Neural cell (in vitro differentiated cells): ENCODE data around the gene C1orf105. TPM values are rescaled to one million over a fixed set of nuclear protein-coding genes. Genes with fewer than 3 reads are reported as not detected.

Experiments used
- H2AFZ ChIP-seq: fragments of 200-600, 300-800 bp; sonication (generic), shearing (Covaris generic); 2 replicates; pipeline ENCODE4 v1.6.0; 2014; ENCODE audit warnings: low read depth, mild to moderate bottlenecking, antibody characterized with exemption, low read length, moderate library complexity
- H3F3A ChIP-seq: fragments of 200-600 bp; shearing (Covaris generic); 2 replicates; pipeline ENCODE4 v1.6.1; 2016; ENCODE audit warnings: mild to moderate bottlenecking, moderate library complexity, mixed read lengths, antibody characterized with exemption, low read length; ENCODE audit not compliant: insufficient read depth, poor library complexity, severe bottlenecking
- H3K27ac ChIP-seq: fragments of 200-600, 300-800 bp; sonication (generic), shearing (Covaris generic); 2 replicates; pipeline ENCODE4 v1.5.1; 2014; ENCODE audit warnings: mild to moderate bottlenecking, low read length, moderate library complexity
- H3K27me3 ChIP-seq: fragments of 300-800, 200-600 bp; sonication (generic), shearing (Covaris generic); 2 replicates; pipeline ENCODE4 v1.6.0; 2014; ENCODE audit warnings: mild to moderate bottlenecking, low read depth, low read length, moderate library complexity; ENCODE audit not compliant: insufficient read depth
- H3K36me3 ChIP-seq: fragments of 300-800, 200-600 bp; sonication (generic), shearing (Covaris generic); 2 replicates; pipeline ENCODE4 v1.5.1; 2014; ENCODE audit warnings: mild to moderate bottlenecking, antibody characterized with exemption, low read length, moderate library complexity; ENCODE audit not compliant: insufficient read depth
- H3K4me2 ChIP-seq: fragments of 300-800, 200-600 bp; sonication (generic), shearing (Covaris generic); 2 replicates; pipeline ENCODE4 v1.6.0; 2014; ENCODE audit warnings: mild to moderate bottlenecking, low read length
- H3K4me3 ChIP-seq: fragments of 300-800, 200-600 bp; sonication (generic), shearing (Covaris generic); 2 replicates; pipeline ENCODE4 v1.5.1; 2014; ENCODE audit warnings: mild to moderate bottlenecking, low read length, moderate library complexity
- H3K79me2 ChIP-seq: fragments of 200-600 bp; shearing (Covaris generic); replicated peaks from 2 replicates; pipeline ENCODE4 v1.6.0; 2014; ENCODE audit warnings: mild to moderate bottlenecking, low read length, moderate library complexity; ENCODE audit not compliant: insufficient read depth
- H3K9ac ChIP-seq: fragments of 300-800, 200-600 bp; sonication (generic), shearing (Covaris generic); 2 replicates; pipeline ENCODE4 v1.6.1; 2016; ENCODE audit warnings: mild to moderate bottlenecking, low read length, mixed read lengths
- H3K9me2 ChIP-seq: fragments of 200-600 bp; shearing (Covaris generic); 2 replicates; pipeline ENCODE4 v1.6.1; 2016; ENCODE audit warnings: mild to moderate bottlenecking, low read length, mixed read lengths; ENCODE audit not compliant: insufficient read depth
- H3K9me3 ChIP-seq: fragments of 200-600, 300-800 bp; sonication (generic), shearing (Covaris generic); 2 replicates; pipeline ENCODE4 v1.6.1; 2016; ENCODE audit warnings: mild to moderate bottlenecking, mixed run types, low read length, moderate library complexity, mixed read lengths
- H4K20me1 ChIP-seq: fragments of 200-600 bp; shearing (Covaris generic); 2 replicates; pipeline ENCODE4 v1.6.1; 2016; ENCODE audit warnings: mild to moderate bottlenecking, mixed run types; ENCODE audit not compliant: insufficient read depth
- EP300 ChIP-seq: fragments of 450-650 bp; conservative IDR thresholded peaks from 2 replicates; pipeline ENCODE4 v1.6.1; 2014; ENCODE audit warnings: antibody characterized with exemption, mild to moderate bottlenecking, moderate library complexity; ENCODE audit not compliant: poor library complexity, severe bottlenecking
- EZH2 ChIP-seq: fragments of 200-600, 300-800 bp; shearing (Covaris generic), sonication (generic); IDR thresholded peaks from 2 replicates; pipeline ENCODE4 v1.6.1; 2014; ENCODE audit warnings: antibody characterized with exemption, low read length, borderline replicate concordance, mild to moderate bottlenecking; ENCODE audit not compliant: insufficient read depth, poor library complexity, severe bottlenecking
- MXI1 ChIP-seq: fragments of 450-650 bp; conservative IDR thresholded peaks from 2 replicates; pipeline ENCODE4 v1.6.1; 2014; ENCODE audit warnings: antibody characterized with exemption, mild to moderate bottlenecking; ENCODE audit not compliant: poor library complexity, severe bottlenecking
- POLR2AphosphoS5 ChIP-seq: IDR thresholded peaks from 2 replicates; pipeline ENCODE4 v1.6.1; 2012
- RAD21 ChIP-seq: fragments of 450-650 bp; conservative IDR thresholded peaks from 2 replicates; pipeline ENCODE4 v1.6.1; 2014; ENCODE audit warnings: antibody characterized with exemption, mild to moderate bottlenecking, moderate library complexity
- REST ChIP-seq: IDR thresholded peaks from 2 replicates; pipeline ENCODE4 v1.6.1; 2012; ENCODE audit warnings: borderline replicate concordance
- SMC3 ChIP-seq: fragments of 450-650 bp; conservative IDR thresholded peaks from 2 replicates; pipeline ENCODE4 v1.6.1; 2014; ENCODE audit warnings: antibody characterized with exemption, mild to moderate bottlenecking, moderate library complexity; ENCODE audit not compliant: poor library complexity
- TAF1 ChIP-seq: IDR thresholded peaks from 2 replicates; pipeline ENCODE4 v1.6.1; 2012; ENCODE audit warnings: low read depth
- polyA plus RNA-seq: library from polyadenylated mRNA; depleted of rRNA; stranded (reverse); fragments of >200 nt; gene quantifications from 2 replicates; pipeline ENCODE4 v1.2.3, GENCODE V29; 2014
- TF ChIP-seq, protein P1 (sequence below): fragments of 450-650 bp; IDR thresholded peaks from 2 replicates; pipeline ENCODE4 v1.5.1; 2014; ENCODE audit warnings: antibody characterized with exemption, mild to moderate bottlenecking, moderate library complexity; ENCODE audit not compliant: poor library complexity, severe bottlenecking

The C1orf105 gene
- polyA plus RNA-seq, 1 donor from 2014 or later: not detected

GRCh38 chr1:172469717-172470116 is 49.2 kb downstream of the C1orf105 start:
- H3K9me3 ChIP-seq: no peaks in the 10 kb centered on the region
- H3F3A ChIP-seq: no peaks in the 10 kb centered on the region
- no peak overlapping the region for H2AFZ ChIP-seq
- TF ChIP-seq TAF1 (no peak), POLR2AphosphoS5 (no peak), EP300 (no peak), MXI1 (no peak), REST (no peak), RAD21 (no peak), EZH2 (no peak)
- TF ChIP-seq, protein P1, sequence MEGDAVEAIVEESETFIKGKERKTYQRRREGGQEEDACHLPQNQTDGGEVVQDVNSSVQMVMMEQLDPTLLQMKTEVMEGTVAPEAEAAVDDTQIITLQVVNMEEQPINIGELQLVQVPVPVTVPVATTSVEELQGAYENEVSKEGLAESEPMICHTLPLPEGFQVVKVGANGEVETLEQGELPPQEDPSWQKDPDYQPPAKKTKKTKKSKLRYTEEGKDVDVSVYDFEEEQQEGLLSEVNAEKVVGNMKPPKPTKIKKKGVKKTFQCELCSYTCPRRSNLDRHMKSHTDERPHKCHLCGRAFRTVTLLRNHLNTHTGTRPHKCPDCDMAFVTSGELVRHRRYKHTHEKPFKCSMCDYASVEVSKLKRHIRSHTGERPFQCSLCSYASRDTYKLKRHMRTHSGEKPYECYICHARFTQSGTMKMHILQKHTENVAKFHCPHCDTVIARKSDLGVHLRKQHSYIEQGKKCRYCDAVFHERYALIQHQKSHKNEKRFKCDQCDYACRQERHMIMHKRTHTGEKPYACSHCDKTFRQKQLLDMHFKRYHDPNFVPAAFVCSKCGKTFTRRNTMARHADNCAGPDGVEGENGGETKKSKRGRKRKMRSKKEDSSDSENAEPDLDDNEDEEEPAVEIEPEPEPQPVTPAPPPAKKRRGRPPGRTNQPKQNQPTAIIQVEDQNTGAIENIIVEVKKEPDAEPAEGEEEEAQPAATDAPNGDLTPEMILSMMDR: no peak
- no peak overlapping the region for H3K4me2 ChIP-seq
- H3K27me3 ChIP-seq: no peaks in the 10 kb centered on the region
- no peaks in the 10 kb centered on the region for H3K9me2 ChIP-seq
- no peaks in the 10 kb centered on the region for H3K79me2 ChIP-seq
- no peak overlapping the region for H3K27ac ChIP-seq
- no peaks in the 10 kb centered on the region for H4K20me1 ChIP-seq
- no peak overlapping the region for H3K9ac ChIP-seq
- H3K4me3 ChIP-seq: no peak overlapping the region
- H3K36me3 ChIP-seq: no peaks in the 10 kb centered on the region

GRCh38 chr1:172470149-172470548 is 49.7 kb downstream of the C1orf105 start:
- H3K9ac ChIP-seq: no peak overlapping the region
- H3K27ac ChIP-seq: no peak overlapping the region
- no peaks in the 10 kb centered on the region for H3K79me2 ChIP-seq
- no peaks in the 10 kb centered on the region for H3K27me3 ChIP-seq
- H3K4me3 ChIP-seq: no peak overlapping the region
- H4K20me1 ChIP-seq: no peaks in the 10 kb centered on the region
- TF ChIP-seq RAD21 (no peak), TAF1 (no peak), MXI1 (no peak), POLR2AphosphoS5 (no peak), EZH2 (no peak), REST (no peak), EP300 (no peak), SMC3 (no peak)
- TF ChIP-seq, protein P1: no peak
- H3K9me3 ChIP-seq: no peaks in the 10 kb centered on the region
- no peaks in the 10 kb centered on the region for H3K9me2 ChIP-seq
- H3K36me3 ChIP-seq: no peaks in the 10 kb centered on the region
- no peak overlapping the region for H2AFZ ChIP-seq
- no peak overlapping the region for H3K4me2 ChIP-seq
- H3F3A ChIP-seq: no peaks in the 10 kb centered on the region
